HG03460 (cell line): Measurements from ENCODE around the gene ARMH4.

ENCODE experiments used
- ATAC-seq: cut with Tn5 transposase; IDR thresholded peaks from one replicate; pipeline ENCODE4 v1.9.1; 2021; ENCODE audit not compliant: unreplicated experiment

Gene ARMH4

DNA sequence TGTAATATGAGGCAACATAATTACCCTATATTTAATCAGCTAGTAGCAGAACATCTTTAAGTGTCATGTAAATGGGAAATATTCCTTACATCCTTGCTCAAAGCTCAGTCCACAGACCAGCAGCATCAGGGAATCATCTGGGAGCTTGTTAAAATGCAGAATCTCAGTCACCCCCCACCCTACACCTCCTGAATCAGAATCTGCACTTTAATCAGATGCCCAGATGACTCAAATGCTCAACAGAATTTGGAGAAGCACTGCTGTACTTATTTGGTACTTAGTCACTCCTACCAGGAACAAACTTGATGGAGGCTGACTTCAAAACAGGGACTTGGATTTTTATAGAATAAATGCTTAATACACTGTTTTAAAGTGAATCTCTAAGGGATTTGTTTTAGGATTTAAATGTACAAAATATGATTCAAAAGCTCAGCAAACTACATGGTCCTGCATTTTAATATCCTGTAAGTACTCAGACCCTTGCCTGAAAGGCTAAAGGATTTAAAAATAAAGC, 96.5 kb downstream of the ARMH4 start:
- no peak for ATAC-seq

DNA sequence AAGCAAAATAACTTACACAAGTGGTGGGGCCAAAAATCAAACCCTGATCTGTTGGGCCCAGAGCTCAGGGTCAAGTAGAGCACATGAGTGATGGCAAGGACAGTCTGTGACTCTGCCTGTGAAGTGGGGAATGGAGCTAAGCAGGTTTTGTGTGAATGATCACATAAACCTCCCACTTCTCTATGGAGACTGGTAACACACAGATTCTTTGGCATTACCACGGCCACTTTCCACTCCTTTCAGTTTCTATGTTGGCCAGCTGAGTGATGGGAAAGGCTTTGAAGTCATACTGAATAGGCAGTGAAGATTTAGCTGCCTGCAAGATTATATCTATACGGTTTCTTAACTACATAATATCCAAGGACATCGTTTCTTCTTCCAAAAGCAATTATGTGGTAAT, 97.9 kb downstream of the ARMH4 start:
- no peak for ATAC-seq

DNA sequence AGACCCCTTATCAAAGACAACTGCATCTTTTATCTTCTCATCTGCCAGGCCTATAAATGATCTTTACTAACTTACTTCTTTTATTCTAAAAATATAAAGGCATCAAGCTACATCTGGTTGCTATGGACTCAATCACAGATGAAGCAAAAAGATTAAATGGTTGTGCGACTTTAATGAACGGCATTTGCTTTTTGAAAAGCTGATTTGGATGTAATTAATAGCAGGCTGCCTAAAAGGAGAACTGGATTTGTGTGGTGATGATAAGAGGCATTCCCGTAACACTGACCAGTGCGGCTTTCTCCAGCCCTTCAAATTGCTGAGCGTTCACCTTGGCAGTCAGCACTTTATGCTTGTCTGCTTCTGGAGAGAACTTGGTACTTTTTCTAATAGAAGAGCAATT, 103.8 kb downstream of the ARMH4 start:
- no peak for ATAC-seq

- ATAC-seq: no peak
Measured at GRCh38 chr14:58027904-58028303, 124.1 kb downstream of the ARMH4 start.

DNA sequence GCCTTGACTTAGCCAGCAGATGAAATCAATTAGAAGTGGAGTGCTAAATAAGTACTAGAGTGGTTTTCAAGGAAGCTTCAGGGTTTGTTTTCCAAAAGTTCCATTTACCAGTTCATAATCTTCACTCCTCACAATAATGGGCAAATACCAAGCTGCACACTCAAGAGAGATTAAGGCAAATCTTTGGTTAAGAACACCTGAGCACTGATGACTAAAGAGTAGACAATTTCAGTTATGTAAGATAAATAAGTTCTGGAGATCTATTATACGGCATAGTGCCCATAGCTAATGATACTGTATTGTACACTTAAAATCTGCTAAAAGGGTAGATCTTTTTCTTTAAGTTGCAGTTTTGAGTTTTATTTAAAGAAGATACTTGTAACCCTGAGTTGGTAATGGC, 125.0 kb downstream of the ARMH4 start:
- ATAC-seq: no peak

- ATAC-seq: no peak
Measured at GRCh38 chr14:58026219-58026618, 125.8 kb downstream of the ARMH4 start.

DNA sequence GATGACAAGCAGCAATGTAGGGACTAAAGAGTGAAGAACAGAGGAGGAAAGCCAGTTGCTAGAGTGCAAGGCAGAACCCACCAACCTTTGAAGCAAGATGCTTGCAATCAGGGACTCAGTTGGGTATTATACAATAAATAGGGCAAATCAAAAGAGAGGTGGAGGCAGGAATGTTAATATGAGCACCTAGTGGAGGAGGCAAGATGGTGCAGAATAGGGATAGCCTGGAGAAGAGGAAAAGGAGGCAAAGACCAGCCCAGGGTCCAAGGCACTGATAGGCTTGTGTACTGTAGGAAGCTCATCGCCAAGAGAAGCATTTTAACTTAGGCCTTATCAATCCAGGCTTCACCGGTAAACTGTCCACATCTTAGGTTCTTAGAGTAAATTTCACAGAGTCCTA, 137.2 kb downstream of the ARMH4 start:
- ATAC-seq: no peak

GRCh38 chr14:58002618-58003017, 149.4 kb downstream of the ARMH4 start:
- no peak for ATAC-seq

- ATAC-seq: no peak
Measured at GRCh38 chr14:57999979-58000378, 152.0 kb downstream of the ARMH4 start.

DNA sequence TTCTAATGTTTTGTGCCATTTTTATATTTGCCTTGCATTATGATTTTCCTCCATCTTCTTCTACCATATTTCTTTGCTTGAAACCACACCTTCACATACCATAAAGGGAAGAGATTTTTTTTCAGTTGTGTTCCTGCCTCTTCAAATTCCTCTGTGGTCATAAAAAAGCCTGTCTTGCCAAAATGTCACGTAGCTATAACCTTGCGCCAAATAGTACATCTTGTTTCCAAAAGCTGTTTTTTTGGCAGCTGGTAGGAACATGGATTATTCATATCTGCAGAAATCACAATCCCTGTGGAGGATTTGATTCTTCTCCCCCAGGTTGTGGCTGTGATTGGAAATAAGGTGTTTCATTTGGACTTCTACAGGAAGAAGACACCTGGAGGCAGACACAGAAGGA, 152.5 kb downstream of the ARMH4 start:
- ATAC-seq: no peak

GRCh38 chr14:57998766-57999165, 153.2 kb downstream of the ARMH4 start:
- no peak for ATAC-seq

DNA sequence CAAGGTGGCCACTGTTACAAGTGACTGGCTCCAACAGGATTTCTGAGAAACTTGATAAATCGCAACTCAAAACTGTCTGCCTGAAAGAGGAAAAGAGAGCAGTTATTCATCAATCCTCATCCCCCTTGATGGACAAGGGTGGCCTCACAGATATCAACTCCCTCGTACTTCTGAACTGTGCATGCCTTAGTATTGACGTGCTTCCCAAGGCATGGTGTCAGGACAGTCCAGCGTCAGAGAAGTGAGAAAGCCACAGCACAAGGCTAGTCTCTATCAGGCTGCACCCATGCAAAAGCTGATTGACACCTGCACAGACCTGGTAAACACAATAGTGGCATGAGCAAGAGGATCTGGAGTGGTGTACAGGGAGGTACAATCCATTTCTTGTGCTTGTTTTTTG, 160.7 kb downstream of the ARMH4 start:
- no peak for ATAC-seq

GRCh38 chr14:57988445-57988844, 163.6 kb downstream of the ARMH4 start:
- ATAC-seq: no peak

DNA sequence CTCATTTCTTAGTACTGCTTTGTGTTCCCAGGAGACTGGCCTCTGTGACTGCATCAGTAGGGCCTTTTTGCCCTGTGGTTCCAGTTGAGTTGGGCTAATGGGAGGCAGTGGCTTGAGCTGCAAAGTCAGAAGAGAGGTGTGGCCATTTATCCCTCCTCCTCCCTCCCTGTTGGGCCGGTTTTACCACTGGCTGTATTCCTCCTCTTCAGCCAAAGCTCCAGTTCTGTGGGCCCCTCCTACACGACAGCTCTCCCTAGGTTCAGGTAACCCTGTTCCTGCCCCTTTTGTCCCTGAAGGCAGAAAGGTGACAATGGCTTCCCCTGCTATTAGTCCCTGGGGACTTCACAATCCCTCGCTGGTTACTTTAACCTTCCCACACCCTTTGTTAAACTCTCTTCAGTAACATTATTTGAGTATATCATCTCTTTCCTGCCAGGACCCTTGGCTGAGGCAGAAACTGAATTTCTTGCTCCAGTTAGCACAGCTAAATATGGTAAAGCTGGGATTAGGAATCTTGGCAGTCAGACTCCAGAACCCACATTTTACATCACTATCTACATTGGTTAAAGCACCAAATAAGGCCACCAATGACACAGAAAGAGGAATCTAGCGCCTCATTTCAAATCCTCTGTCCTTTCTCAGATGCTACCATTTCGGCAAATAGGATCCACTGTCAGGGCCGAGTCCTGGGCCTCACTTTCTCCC, 164.3 kb downstream of the ARMH4 start:
- ATAC-seq: no peak

- ATAC-seq: no peak
Measured at GRCh38 chr14:57987051-57987450, 165.0 kb downstream of the ARMH4 start.

- no peak for ATAC-seq
Measured at GRCh38 chr14:57982804-57983634, 169.0 kb downstream of the ARMH4 start.

GRCh38 chr14:57981817-57982560, 170.0 kb downstream of the ARMH4 start:
- no peak for ATAC-seq

- no peak for ATAC-seq
Measured at GRCh38 chr14:57979376-57980048, 172.5 kb downstream of the ARMH4 start.

- ATAC-seq: no peak
Measured at GRCh38 chr14:57976701-57977100, 175.3 kb downstream of the ARMH4 start.

GRCh38 chr14:57974896-57975295, 177.1 kb downstream of the ARMH4 start:
- ATAC-seq: no peak

- ATAC-seq: no peak
Measured at GRCh38 chr14:57970594-57970993, 181.4 kb downstream of the ARMH4 start.
